ENCODE measurements around the gene SNX32.
A peak's percentile ranks its signal among the peaks of the same experiment; 100 is the strongest.

Gene SNX32

GRCh38 chr11:65793625-65794400 is 40.0 kb upstream of the SNX32 start:
- H3K27ac ChIP-seq, result peak overlapping the region; percentile 37

GRCh38 chr11:65794570-65795510 is 38.9 kb upstream of the SNX32 start:
- no peak overlapping the region for H3K27ac ChIP-seq
- no peak for TF ChIP-seq CTCF (conservative IDR thresholded peaks at IDR 0.05)
- no peak for TF ChIP-seq ZFX (IDR thresholded peaks at IDR 0.05)

More at GRCh38 chr11:65793625-65794400, 40.0 kb upstream of the SNX32 start:
- no peak for TF ChIP-seq CTCF (conservative IDR thresholded peaks at IDR 0.05)
- no peak for TF ChIP-seq ZFX (IDR thresholded peaks at IDR 0.05)

- TF ChIP-seq CTCF (conservative IDR thresholded peaks at IDR 0.05) (no peak), ZFX (IDR thresholded peaks at IDR 0.05) (no peak)
- peak overlapping the region; percentile 13; the same call in 1 of the 2 replicates for H3K27ac ChIP-seq
Measured at GRCh38 chr11:65796726-65797601, 36.8 kb upstream of the SNX32 start.

- TF ChIP-seq CTCF (conservative IDR thresholded peaks at IDR 0.05), result no peak
- no peak for TF ChIP-seq ZFX (IDR thresholded peaks at IDR 0.05)
- H3K27ac ChIP-seq, result no peak overlapping the region
Measured at GRCh38 chr11:65797711-65798110, 36.1 kb upstream of the SNX32 start.

GRCh38 chr11:65798882-65799281 is 34.9 kb upstream of the SNX32 start:
- TF ChIP-seq ZFX (IDR thresholded peaks at IDR 0.05) (no peak), CTCF (conservative IDR thresholded peaks at IDR 0.05) (no peak)

GRCh38 chr11:65801153-65801987 is 32.4 kb upstream of the SNX32 start:
- no peak for TF ChIP-seq CTCF (conservative IDR thresholded peaks at IDR 0.05)
- TF ChIP-seq ZFX (IDR thresholded peaks at IDR 0.05), result no peak
- H3K27ac ChIP-seq, result no peak overlapping the region

More at GRCh38 chr11:65798882-65799281, 34.9 kb upstream of the SNX32 start:
- H3K27ac ChIP-seq, result no peak overlapping the region

Data from C4-2B (cell line).